H9 (cell line): ENCODE results near the gene C6orf52. TPM values are rescaled to one million over a fixed set of nuclear protein-coding genes. Genes with fewer than 3 reads are reported as not detected.
A peak's percentile ranks its signal among the peaks of the same experiment; 100 is the strongest.

Experiments used
- DNase-seq: peaks from one replicate; pipeline ENCODE4 v3.0.0-alpha.2; 2017
- H2AFZ ChIP-seq: one replicate; pipeline ENCODE4 v1.6.1; 2013; ENCODE audit warnings: mild to moderate bottlenecking, low read length, control low read depth, moderate library complexity
- H2AK5ac ChIP-seq: 2 replicates; pipeline ENCODE4 v1.6.1; 2013; ENCODE audit warnings: low read length, control low read depth, mixed read lengths; ENCODE audit not compliant: insufficient read length
- H2BK120ac ChIP-seq: one replicate; pipeline ENCODE4 v1.6.1; 2013; ENCODE audit warnings: low read depth, mild to moderate bottlenecking, low read length, control low read depth, inconsistent platforms; ENCODE audit not compliant: poor library complexity, severe bottlenecking
- H2BK12ac ChIP-seq: 2 replicates; pipeline ENCODE4 v1.6.1; 2013; ENCODE audit warnings: low read length, control low read depth, mixed read lengths, low read depth; ENCODE audit not compliant: insufficient read length
- H2BK15ac ChIP-seq: 2 replicates; pipeline ENCODE4 v1.6.1; 2013; ENCODE audit warnings: low read depth, low read length, control low read depth
- H2BK20ac ChIP-seq: one replicate; pipeline ENCODE4 v1.6.1; 2013; ENCODE audit warnings: low read depth, mild to moderate bottlenecking, low read length, control low read depth, inconsistent platforms; ENCODE audit not compliant: poor library complexity, severe bottlenecking
- H2BK5ac ChIP-seq: 2 replicates; pipeline ENCODE4 v1.6.1; 2013; ENCODE audit warnings: low read length, control low read depth, mixed read lengths; ENCODE audit not compliant: insufficient read length
- H3K14ac ChIP-seq: 2 replicates; pipeline ENCODE4 v1.6.1; 2013; ENCODE audit warnings: low read length, control low read depth; ENCODE audit not compliant: insufficient read depth
- H3K18ac ChIP-seq: 2 replicates; pipeline ENCODE4 v1.6.1; 2013; ENCODE audit warnings: low read depth, mild to moderate bottlenecking, mixed read lengths, low read length, control low read depth; ENCODE audit not compliant: insufficient read length
- H3K23ac ChIP-seq: 2 replicates; pipeline ENCODE4 v1.6.1; 2013; ENCODE audit warnings: low read length, control low read depth, mixed read lengths, low read depth; ENCODE audit not compliant: insufficient read length
- H3K23me2 ChIP-seq: 2 replicates; pipeline ENCODE4 v1.6.1; 2013; ENCODE audit warnings: low read depth, mild to moderate bottlenecking, mixed read lengths, low read length, control low read depth; ENCODE audit not compliant: insufficient read length, poor library complexity, severe bottlenecking
- H3K27ac ChIP-seq: 2 replicates; pipeline ENCODE4 v1.5.1; 2013; ENCODE audit warnings: low read length, control low read depth, mixed read lengths, low read depth; ENCODE audit not compliant: insufficient read length
- H3K27me3 ChIP-seq: 2 replicates; pipeline ENCODE4 v1.6.1; 2013; ENCODE audit warnings: low read length, control low read depth, inconsistent platforms; ENCODE audit not compliant: insufficient read depth
- H3K4ac ChIP-seq: 2 replicates; pipeline ENCODE4 v1.6.1; 2013; ENCODE audit warnings: low read depth, mild to moderate bottlenecking, control low read depth, inconsistent platforms, low read length, moderate library complexity
- H3K4me1 ChIP-seq: 2 replicates; pipeline ENCODE4 v1.6.1; 2013; ENCODE audit warnings: low read length, control low read depth, inconsistent platforms; ENCODE audit not compliant: insufficient read depth
- H3K4me2 ChIP-seq: 2 replicates; pipeline ENCODE4 v1.6.1; 2013; ENCODE audit warnings: low read length, control low read depth, mixed read lengths; ENCODE audit not compliant: insufficient read length, insufficient read depth
- H3K56ac ChIP-seq: 2 replicates; pipeline ENCODE4 v1.6.1; 2013; ENCODE audit warnings: low read depth, mild to moderate bottlenecking, mixed read lengths, low read length, control low read depth; ENCODE audit not compliant: insufficient read length
- H3K79me1 ChIP-seq: 2 replicates; pipeline ENCODE4 v1.6.1; 2013; ENCODE audit warnings: low read depth, mild to moderate bottlenecking, moderate library complexity, low read length, control low read depth, inconsistent platforms; ENCODE audit not compliant: insufficient read depth, poor library complexity, severe bottlenecking
- H3K79me2 ChIP-seq: 2 replicates; pipeline ENCODE4 v1.6.1; 2013; ENCODE audit warnings: low read length, control low read depth, inconsistent platforms; ENCODE audit not compliant: insufficient read depth
- H3K9ac ChIP-seq: 2 replicates; pipeline ENCODE4 v1.6.1; 2013; ENCODE audit warnings: low read length, control low read depth, mixed read lengths; ENCODE audit not compliant: insufficient read length; ENCODE audit errors: extremely low read depth
- H3K9me3 ChIP-seq: one replicate; pipeline ENCODE4 v1.6.1; 2013; ENCODE audit warnings: low read depth, low read length, inconsistent platforms; ENCODE audit not compliant: control insufficient read depth
- H3T11ph ChIP-seq: one replicate; pipeline ENCODE4 v1.6.1; 2013; ENCODE audit warnings: mild to moderate bottlenecking, low read length, control low read depth, inconsistent platforms
- H4K20me1 ChIP-seq: one replicate; pipeline ENCODE4 v1.6.1; 2013; ENCODE audit not compliant: control insufficient read depth, insufficient read length, insufficient read depth
- H4K5ac ChIP-seq: 2 replicates; pipeline ENCODE4 v1.6.1; 2013; ENCODE audit warnings: low read depth, mild to moderate bottlenecking, mixed read lengths, low read length, control low read depth; ENCODE audit not compliant: insufficient read length
- H4K8ac ChIP-seq: replicated peaks from 2 replicates; pipeline ENCODE4 v1.6.1; 2013; ENCODE audit warnings: low read length, control low read depth, mixed read lengths, low read depth; ENCODE audit not compliant: insufficient read length
- H4K91ac ChIP-seq: 2 replicates; pipeline ENCODE4 v1.6.1; 2013; ENCODE audit warnings: low read depth, mild to moderate bottlenecking, moderate library complexity, mixed read lengths, low read length, control low read depth; ENCODE audit not compliant: insufficient read length
- H3K27ac Mint-ChIP-seq, 3 experiments: 2 replicates in 2 of 3; 3 replicates in 1 of 3; pipeline ENCODE4 v1.8.0; 2020 to 2021; ENCODE audit warnings: mixed read lengths in 3 of 3, mild to moderate bottlenecking in 1 of 3, moderate library complexity in 1 of 3
- H3K27me3 Mint-ChIP-seq: 2 replicates; pipeline ENCODE4 v1.8.0; 2021; ENCODE audit warnings: low read depth, mild to moderate bottlenecking, moderate library complexity, mixed read lengths
- H3K36me3 Mint-ChIP-seq, 3 experiments: 2 replicates in 2 of 3; 3 replicates in 1 of 3; pipeline ENCODE4 v1.8.0; 2020 to 2021; ENCODE audit warnings: low read depth in 3 of 3, mixed read lengths in 3 of 3; ENCODE audit not compliant: insufficient read depth in 1 of 3
- H3K4me1 Mint-ChIP-seq, 2 experiments: 2 replicates each; pipeline ENCODE4 v1.8.0; 2020; ENCODE audit warnings: mixed read lengths in 2 of 2
- H3K4me3 Mint-ChIP-seq, 2 experiments: 2 replicates in 1 of 2; 3 replicates in 1 of 2; pipeline ENCODE4 v1.8.0; 2020 to 2021; ENCODE audit warnings: mild to moderate bottlenecking in 2 of 2, mixed read lengths in 2 of 2, moderate library complexity in 1 of 2
- H3K9me3 Mint-ChIP-seq, 2 experiments: 2 replicates in 1 of 2; 3 replicates in 1 of 2; pipeline ENCODE4 v1.8.0; 2020; ENCODE audit warnings: mild to moderate bottlenecking in 2 of 2, mixed read lengths in 2 of 2, moderate library complexity in 1 of 2
- WGBS: extraction: QIAGEN DNeasy Blood & Tissue Kit; methylation state at CpG from one replicate; pipeline ENCODE4 v1.1.7; 2013; ENCODE audit warnings: missing lambda C conversion rate, low lambda C conversion rate, mixed read lengths; ENCODE audit not compliant: insufficient read length; ENCODE audit errors: extremely low coverage; 5-methylcytosine and 5-hydroxymethylcytosine counted together
- total RNA-seq: library from RNA; stranded (reverse); gene quantifications from 2 replicates; pipeline ENCODE4 v1.2.1, GENCODE V29; 2021
- TF ChIP-seq, protein P1 (sequence below): fragments of 200-600 bp; sonication (generic); conservative IDR thresholded peaks from 3 replicates; pipeline ENCODE4 v1.8.0; 2021; ENCODE audit warnings: antibody characterized with exemption, mild to moderate bottlenecking

C6orf52 gene
- total RNA-seq, 1 experiment from 2014 or later = 1.8 TPM

- no peak overlapping the region for H3K4me2 ChIP-seq
- H4K91ac ChIP-seq = no peak overlapping the region
- H2BK120ac ChIP-seq = no peak overlapping the region
- no peaks in the 10 kb centered on the region for H3K27me3 ChIP-seq
- H3K79me2 ChIP-seq = no peaks in the 10 kb centered on the region
- no peak overlapping the region for H2BK20ac ChIP-seq
- no peaks in the 10 kb centered on the region for H3K9me3 ChIP-seq
- no peak overlapping the region for H3K4me3 Mint-ChIP-seq
- no peak overlapping the region for H3K56ac ChIP-seq
- H3K14ac ChIP-seq = no peak overlapping the region
- no peak overlapping the region for H3T11ph ChIP-seq
- H4K20me1 ChIP-seq = no peaks in the 10 kb centered on the region
- no peak overlapping the region for H3K18ac ChIP-seq
- no peaks in the 10 kb centered on the region for H3K23me2 ChIP-seq
- H3K27ac ChIP-seq = peak overlapping the region; percentile 8
- no peak overlapping the region for H4K5ac ChIP-seq
- no peaks in the 10 kb centered on the region; a peak in 1 of 5 replicates for H3K9me3 Mint-ChIP-seq
- no peak overlapping the region for H2BK12ac ChIP-seq
- no peak overlapping the region for H2BK5ac ChIP-seq
- H3K4me1 Mint-ChIP-seq = peaks cover 0 to 6% of the 10 kb centered on the region in 2 experiments; a peak in 2 of 4 replicates
- H3K79me1 ChIP-seq = no peaks in the 10 kb centered on the region
- peaks cover 0 to 12% (median 0%) of the 10 kb centered on the region in 3 experiments; a peak in 3 of 7 replicates for H3K36me3 Mint-ChIP-seq
- no peaks in the 10 kb centered on the region for H3K4me1 ChIP-seq
- no peak overlapping the region for H3K4ac ChIP-seq
- TF ChIP-seq, protein P1, sequence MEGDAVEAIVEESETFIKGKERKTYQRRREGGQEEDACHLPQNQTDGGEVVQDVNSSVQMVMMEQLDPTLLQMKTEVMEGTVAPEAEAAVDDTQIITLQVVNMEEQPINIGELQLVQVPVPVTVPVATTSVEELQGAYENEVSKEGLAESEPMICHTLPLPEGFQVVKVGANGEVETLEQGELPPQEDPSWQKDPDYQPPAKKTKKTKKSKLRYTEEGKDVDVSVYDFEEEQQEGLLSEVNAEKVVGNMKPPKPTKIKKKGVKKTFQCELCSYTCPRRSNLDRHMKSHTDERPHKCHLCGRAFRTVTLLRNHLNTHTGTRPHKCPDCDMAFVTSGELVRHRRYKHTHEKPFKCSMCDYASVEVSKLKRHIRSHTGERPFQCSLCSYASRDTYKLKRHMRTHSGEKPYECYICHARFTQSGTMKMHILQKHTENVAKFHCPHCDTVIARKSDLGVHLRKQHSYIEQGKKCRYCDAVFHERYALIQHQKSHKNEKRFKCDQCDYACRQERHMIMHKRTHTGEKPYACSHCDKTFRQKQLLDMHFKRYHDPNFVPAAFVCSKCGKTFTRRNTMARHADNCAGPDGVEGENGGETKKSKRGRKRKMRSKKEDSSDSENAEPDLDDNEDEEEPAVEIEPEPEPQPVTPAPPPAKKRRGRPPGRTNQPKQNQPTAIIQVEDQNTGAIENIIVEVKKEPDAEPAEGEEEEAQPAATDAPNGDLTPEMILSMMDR = no peak
- H3K23ac ChIP-seq = no peak overlapping the region
- no peak overlapping the region for H2AK5ac ChIP-seq
- H3K9ac ChIP-seq = no peak overlapping the region
- no peak overlapping the region for H2AFZ ChIP-seq
- no peak overlapping the region for H2BK15ac ChIP-seq
- DNase-seq = no peak
- no peak overlapping the region for H4K8ac ChIP-seq
- H3K27me3 Mint-ChIP-seq = no peaks in the 10 kb centered on the region
- H3K27ac Mint-ChIP-seq = peak overlapping the region in 1 of 3 experiments; percentile 62; a peak in 3 of 7 replicates
- no CpG with 5 or more reads among the region's 1 CpG for WGBS
Measured at GRCh38 chr6:10633216-10633615, 61.2 kb downstream of the C6orf52 start.
